HG03280 (cell line): ENCODE results near the gene TXN.
"Not testable (repeated sequence)": the region's sequence is repeated elsewhere in the genome, so short reads cannot be mapped to it uniquely, and the experiment has no call there.

ENCODE experiments used
- ATAC-seq: cut with Tn5 transposase; IDR thresholded peaks from one replicate; pipeline ENCODE4 v1.9.1; 2021; ENCODE audit warnings: mild to moderate bottlenecking, moderate library complexity; ENCODE audit not compliant: unreplicated experiment

Gene TXN

GRCh38 chr9:110214090-110214489, 42.2 kb downstream of the TXN start:
- ATAC-seq, result no peak

GRCh38 chr9:110213413-110214044, 42.8 kb downstream of the TXN start:
- ATAC-seq, result no peak

- no peak for ATAC-seq
These were observed 48.3 kb downstream of the TXN start, which contains the start of gene C9orf152 for GRCh38 chr9:110208031-110208430. Gene C9orf152, minus strand, starts transcription at chr9:110208159. Its CDS starts 580 bp downstream, at chr9:110207579.

- ATAC-seq, result no peak
These were observed 49.2 kb downstream of the TXN start for GRCh38 chr9:110207071-110207641.

DNA sequence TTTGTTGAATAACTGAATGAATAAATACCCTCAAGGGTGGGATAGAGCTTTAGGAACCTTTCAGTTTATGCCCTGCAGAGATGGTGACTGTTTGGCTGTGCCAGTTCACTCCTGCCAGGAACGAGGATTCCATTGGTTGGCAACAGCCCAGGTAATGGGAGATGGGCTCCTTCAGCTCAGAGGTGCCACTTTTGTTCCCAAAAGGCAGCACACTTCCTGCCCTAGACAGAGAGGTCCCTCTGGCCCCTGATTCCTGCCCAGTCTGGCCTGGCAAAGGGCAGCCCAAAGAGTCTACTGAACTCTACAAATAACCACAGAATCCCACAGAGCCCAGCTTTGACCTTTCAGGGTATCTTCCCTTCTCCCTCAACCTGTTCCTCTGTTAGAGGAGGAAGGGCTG, 49.9 kb downstream of the TXN start:
- no peak for ATAC-seq

- ATAC-seq, result not testable (repeated sequence)
These were observed 50.7 kb downstream of the TXN start for GRCh38 chr9:110205612-110206011.

DNA sequence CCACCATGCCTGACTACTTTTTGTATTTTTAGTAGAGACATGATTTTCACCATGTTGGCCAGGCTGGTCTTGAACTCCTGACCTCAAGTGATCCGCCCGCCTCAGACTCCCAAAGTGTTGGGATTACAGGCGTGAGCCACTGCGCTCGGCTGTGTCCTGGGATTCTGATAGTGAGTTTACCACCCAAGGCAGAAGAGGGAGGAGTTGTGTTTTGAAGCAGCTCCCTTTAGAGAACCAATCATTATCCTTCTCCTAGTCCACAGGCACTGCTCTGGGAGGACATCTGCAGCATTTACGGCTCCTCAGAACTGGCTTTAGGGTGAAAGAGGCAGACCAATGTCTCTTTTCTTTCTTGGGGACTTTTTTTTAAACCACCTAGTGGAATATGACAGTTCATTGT, 54.1 kb downstream of the TXN start:
- ATAC-seq, result no peak

DNA sequence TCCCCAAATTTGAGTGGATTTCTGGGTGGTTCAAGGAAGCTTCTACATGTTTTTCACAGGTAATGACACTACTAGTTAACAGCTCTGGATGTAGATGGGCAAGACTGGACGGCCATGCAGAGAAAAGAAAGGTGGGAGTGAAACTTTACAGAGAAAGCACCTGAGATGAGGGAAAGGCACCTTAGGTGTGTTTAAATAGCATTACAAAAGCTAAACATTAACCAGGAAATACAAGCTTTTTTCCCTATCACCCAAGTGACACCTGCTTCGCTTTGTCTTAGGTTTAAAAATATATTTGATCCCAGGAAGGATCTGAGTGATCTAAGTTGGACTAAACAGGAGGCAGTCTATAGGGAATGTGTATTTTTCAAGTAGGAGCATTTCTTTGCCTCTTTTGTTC, 56.7 kb downstream of the TXN start:
- ATAC-seq, result no peak

DNA sequence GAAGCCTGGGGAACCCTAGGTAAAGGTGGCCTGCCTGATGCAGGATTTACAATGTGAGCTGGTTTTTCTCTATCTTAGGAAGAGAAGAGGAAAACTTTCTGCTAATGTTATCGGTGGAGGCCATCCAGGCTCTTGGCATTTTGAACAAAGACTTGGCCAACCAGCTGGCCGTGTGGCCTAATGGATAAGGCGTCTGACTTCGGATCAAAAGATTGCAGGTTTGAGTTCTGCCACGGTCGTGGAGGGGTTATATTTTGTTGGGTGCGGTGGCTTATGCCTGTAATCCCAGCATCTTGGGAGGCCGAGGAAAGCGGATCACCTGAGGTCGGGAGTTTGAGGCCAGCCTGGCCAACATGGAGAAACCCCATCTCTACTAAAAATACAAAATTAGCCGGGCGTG, 58.0 kb downstream of the TXN start:
- no peak for ATAC-seq

DNA sequence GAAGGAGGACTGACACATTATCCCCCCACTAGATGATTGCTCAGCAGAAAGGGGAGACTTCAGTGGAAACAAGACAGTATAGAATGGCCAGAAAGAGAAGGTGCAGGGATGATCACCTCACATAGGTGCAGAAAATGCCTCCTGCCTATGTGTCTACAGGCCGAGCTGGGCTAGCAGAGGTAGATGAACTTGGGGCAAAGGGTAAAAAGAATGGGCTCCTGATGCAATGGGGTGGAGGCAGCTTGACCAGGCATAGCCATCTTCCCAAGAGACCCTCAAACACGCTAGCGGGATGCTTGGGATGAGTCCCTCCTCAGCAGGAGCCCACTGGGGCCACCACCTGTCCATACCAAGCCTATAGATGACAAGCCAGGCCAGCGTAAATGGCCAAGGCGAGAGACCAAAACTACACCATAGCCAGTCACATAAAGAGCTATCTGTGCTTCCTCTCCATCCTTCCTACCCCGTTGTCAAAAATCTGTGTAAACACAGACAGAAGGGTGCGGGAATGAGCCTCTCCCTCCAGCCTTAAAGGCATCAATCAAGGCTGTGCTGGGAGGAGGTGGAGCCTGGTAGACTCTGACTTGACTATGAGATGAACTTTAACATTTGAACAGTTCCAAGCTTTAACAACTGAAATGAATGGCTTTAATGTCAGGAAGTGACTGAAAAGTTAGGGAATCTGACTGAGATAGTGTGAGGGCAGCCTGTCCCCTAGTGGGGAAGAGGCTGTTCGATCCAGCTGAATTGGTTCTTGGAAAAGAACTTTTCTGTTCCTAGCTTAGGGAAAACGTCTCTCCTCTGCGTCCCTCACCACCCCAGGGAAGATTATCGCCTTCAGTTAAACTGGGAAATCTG, 58.7 kb downstream of the TXN start:
- ATAC-seq, result no peak

DNA sequence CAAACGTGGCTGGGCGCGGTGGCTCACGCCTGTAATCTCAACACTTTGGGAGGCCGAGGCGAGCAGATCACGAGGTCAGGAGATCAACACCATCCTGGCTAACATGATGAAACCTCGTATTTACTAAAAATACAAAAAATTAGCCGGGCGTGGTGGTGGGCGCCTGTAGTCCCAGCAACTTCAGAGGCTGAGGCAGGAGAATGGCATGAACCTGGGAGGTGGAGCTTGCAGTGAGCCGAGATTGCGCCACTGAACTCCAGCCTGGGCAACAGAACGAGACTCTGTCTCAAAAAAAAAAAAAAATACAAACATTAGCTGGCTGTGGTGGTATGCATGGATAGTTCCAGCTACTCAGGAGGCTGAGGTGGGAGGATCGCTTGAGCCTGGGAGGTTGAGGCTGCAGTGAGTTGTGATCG, 60.2 kb downstream of the TXN start:
- ATAC-seq, result not testable (repeated sequence)
